K562 (cell line): ENCODE data around the gene PEX6. TPM values are rescaled to one million over a fixed set of nuclear protein-coding genes. Genes with fewer than 3 reads are reported as not detected.

Source experiments
- ATAC-seq: fragments of 200-7000 bp; cut with Tn5 transposase; 3 replicates; pipeline ENCODE4 v1.9.1; 2020; ENCODE audit warnings: moderate library complexity
- BruUV-seq: library from RNA; stranded (reverse); fragments of 400-500 nt; replicated peaks from 2 replicates; lab custom pipeline; 2021; lab: Mats Ljungman, UMichigan
- CTCF ChIA-PET: fragments of 300-600 bp; formaldehyde crosslinking; extraction: SDS; loops from one replicate; lab custom pipeline; 2021; ENCODE audit warnings: low intra/inter-chr PET ratio; lab: Yijun Ruan, JAX
- POLR2A ChIA-PET: fragments of 300-600, 350-650 bp; sonication (Branson Sonifier 250); formaldehyde crosslinking; extraction: SDS; loops from one replicate; lab custom pipeline; 2021; ENCODE audit warnings: antibody characterized with exemption, inconsistent platforms; lab: Yijun Ruan, JAX
- DNase-seq, 4 experiments: peaks; one replicate each; pipeline versions ENCODE4 v3.0.0 to v3.0.0-alpha.2; 2011 to 2018; ENCODE audit warnings: low spot score in 3 of 4, mixed read lengths in 3 of 4; ENCODE audit errors: extremely low read depth in 1 of 4
- FAIRE-seq: peaks from 2 replicates; lab custom pipeline; 2011; peaks lifted over from hg19 to GRCh38; lab: Jason Lieb, UNC
- H2AFZ ChIP-seq: 2 replicates; pipeline ENCODE4 v1.6.0; 2011; ENCODE audit warnings: low read depth, low read length, control low read depth, inconsistent platforms
- H3K27ac ChIP-seq: fragments of 200-600 bp; 3 replicates; pipeline ENCODE4 v1.8.0; 2011; ENCODE audit warnings: low read depth, mild to moderate bottlenecking, control low read depth, inconsistent platforms, low read length, moderate library complexity, mixed read lengths; ENCODE audit errors: extremely low read depth
- H3K27me3 ChIP-seq, 2 experiments: fragments of 300-600 bp in 1 of 2; 2 replicates in 1 of 2; 3 replicates in 1 of 2; pipeline versions ENCODE4 v1.6.0 to v1.8.0; 2011; ENCODE audit warnings: inconsistent platforms in 2 of 2, low read length in 2 of 2, mild to moderate bottlenecking in 1 of 2, mixed read lengths in 1 of 2, moderate library complexity in 1 of 2; ENCODE audit not compliant: control insufficient read depth in 2 of 2, insufficient read depth in 2 of 2
- H3K36me3 ChIP-seq: fragments of 300-600 bp; 3 replicates; pipeline ENCODE4 v1.8.0; 2011; ENCODE audit warnings: mild to moderate bottlenecking, low read length, inconsistent platforms; ENCODE audit not compliant: control insufficient read depth, insufficient read depth
- H3K4me1 ChIP-seq, 2 experiments: fragments of 200-600 bp in 1 of 2; replicated peaks in 1 of 2; 2 replicates in 1 of 2; 3 replicates in 1 of 2; pipeline versions ENCODE4 v1.5.1 to v1.8.0; 2011; ENCODE audit warnings: inconsistent platforms in 2 of 2, low read length in 2 of 2, mild to moderate bottlenecking in 1 of 2, mixed read lengths in 1 of 2, moderate library complexity in 1 of 2; ENCODE audit not compliant: control insufficient read depth in 2 of 2, insufficient read depth in 2 of 2
- H3K4me2 ChIP-seq: 2 replicates; pipeline ENCODE4 v1.6.1; 2011; ENCODE audit warnings: low read length, control low read depth, inconsistent platforms, mixed read lengths; ENCODE audit not compliant: insufficient read depth
- H3K4me3 ChIP-seq: fragments of 200-600 bp; sonication (generic), shearing (Covaris generic); 2 replicates; pipeline ENCODE4 v1.5.1; 2016; ENCODE audit warnings: control low read depth, inconsistent platforms
- H3K79me2 ChIP-seq: fragments of 200-600 bp; 3 replicates; pipeline ENCODE4 v1.8.0; 2011; ENCODE audit warnings: low read length, inconsistent platforms; ENCODE audit not compliant: control insufficient read depth, insufficient read depth
- H3K9ac ChIP-seq, 2 experiments: 2 replicates each; pipeline versions ENCODE4 v1.6.0 to v1.6.1; 2011; ENCODE audit warnings: low read depth in 2 of 2, low read length in 2 of 2, control low read depth in 1 of 2, inconsistent platforms in 1 of 2, mild to moderate bottlenecking in 1 of 2, mixed read lengths in 1 of 2; ENCODE audit not compliant: insufficient read depth in 1 of 2
- H3K9me1 ChIP-seq: one replicate; pipeline ENCODE4 v1.6.0; 2011; ENCODE audit warnings: inconsistent platforms, mild to moderate bottlenecking, low read length, moderate library complexity; ENCODE audit not compliant: control insufficient read depth, insufficient read depth
- H3K9me3 ChIP-seq: replicated peaks from 2 replicates; pipeline ENCODE4 v1.5.1; 2011; ENCODE audit warnings: low read depth, low read length, inconsistent platforms; ENCODE audit not compliant: control insufficient read depth, insufficient read depth
- H4K20me1 ChIP-seq: replicated peaks from 2 replicates; pipeline ENCODE4 v1.6.1; 2011; ENCODE audit warnings: low read length, inconsistent platforms, mixed read lengths; ENCODE audit not compliant: control insufficient read depth, insufficient read depth
- GATAD2B ChIP-seq: fragments of 450-650 bp; IDR thresholded peaks from 2 replicates; pipeline ENCODE4 v1.6.1; 2017; ENCODE audit warnings: mild to moderate bottlenecking, borderline replicate concordance
- MBD2 ChIP-seq: sonication (generic); IDR thresholded peaks from 2 replicates; pipeline ENCODE4 v1.6.1; 2016; ENCODE audit warnings: low read depth, borderline replicate concordance
- NFE2L1 ChIP-seq: fragments of 450-650 bp; IDR thresholded peaks from 2 replicates; pipeline ENCODE4 v1.6.1; 2016; ENCODE audit warnings: missing genetic modification characterization, low read depth, mild to moderate bottlenecking, missing compliant biosample characterization, moderate library complexity, borderline replicate concordance
- POLR2B ChIP-seq: fragments of 450-650 bp; IDR thresholded peaks from 2 replicates; pipeline ENCODE4 v1.6.1; 2018; ENCODE audit warnings: low read depth; ENCODE audit not compliant: partially characterized antibody
- whole genome bisulfite sequencing: fragments of 100-300 bp; shearing (Covaris generic); methylation state at CpG from one replicate; pipeline ENCODE4 v1.1.6; 2016; ENCODE audit warnings: low coverage, mixed read lengths; ENCODE audit not compliant: insufficient coverage; ENCODE audit errors: missing lambda C conversion rate; 5-methylcytosine and 5-hydroxymethylcytosine counted together
- in situ Hi-C: fragments of 300-500 bp; cut with MboI; formaldehyde crosslinking; loops from 4 replicates; pipeline ENCODE4 v1.15.0; 2018; ENCODE audit warnings: inconsistent platforms, mixed read lengths
- intact Hi-C: fragments of 100-400 bp; cut with micrococcal nuclease; formaldehyde crosslinking; loops from 2 replicates; pipeline ENCODE4 v1.14.2; 2022
- polyA plus RNA-seq, 8 experiments: library from polyadenylated mRNA; depleted of rRNA in 4 of 8; stranded (reverse) in 5 of 8; unstranded in 3 of 8; fragments of >200 nt; fragmentation: Nextera tagmentation in 2 of 8; fragmentation: Illumina TruSeq in 1 of 8; extraction: Ambion mirVana in 2 of 8; extraction: Trizol in 1 of 8; gene quantifications; 2 replicates each; pipeline versions ENCODE4 v1.2.1 to v1.2.3, GENCODE V29; 2011 to 2014; ENCODE audit warnings: inconsistent platforms in 1 of 8, missing spikeins in 1 of 8
- total RNA-seq, 7 experiments: library from RNA; depleted of rRNA in 6 of 7; stranded (reverse); fragments of >200 nt in 6 of 7; fragmentation: Illumina TruSeq in 2 of 7; extraction: Trizol in 2 of 7; gene quantifications; 2 replicates each; pipeline versions ENCODE4 v1.2.1 to v1.2.3, GENCODE V29; 2011 to 2021; ENCODE audit warnings: low replicate concordance in 1 of 7

PEX6 gene
- total and polyA plus RNA-seq, 9 of the 15 experiments (the other 6 are each of a cell fraction or from before 2014, with no cell fraction given): 0.17 to 20.8 (median 6.9) TPM

- no peak for FAIRE-seq
- no peak for DNase-seq
- Histone ChIP-seq H3K9me3 (no peaks in the 10 kb centered on the region), H3K27ac (no peak overlapping the region), H3K4me2 (no peak overlapping the region), H3K4me1 (peaks cover 30 to 38% of the 10 kb centered on the region in 2 experiments), H3K4me3 (no peak overlapping the region), H3K9me1 (no peaks in the 10 kb centered on the region)
- no peak for ATAC-seq
- CTCF ChIA-PET: no interaction called here
- in situ Hi-C loops: no loop called here
- TF ChIP-seq POLR2B: peak; percentile 2
- no peak for TF ChIP-seq NFE2L1
- TF ChIP-seq, all 486 proteins: peak for 1
- Histone ChIP-seq H3K79me2 (peaks cover 40% of the 10 kb centered on the region), H3K9ac (no peak overlapping the region), H3K36me3 (peaks cover 49% of the 10 kb centered on the region), H4K20me1 (peaks cover 5% of the 10 kb centered on the region; the same call in 1 of the 2 replicates), H3K27me3 (no peaks in the 10 kb centered on the region), H2AFZ (no peak overlapping the region)
- POLR2A ChIA-PET: interaction anchor here (0.6 to 3.4 kb wide), 8 partner anchors 9 to 864 kb away, joined by 3 to 22 read pairs (median 3); partner anchors contain the start of gene PPP2R5D
- intact Hi-C loops: no loop called here
- WGBS: 84% methylated on average over 3 of the region's 3 CpGs
- no TSS peak for BruUV-seq
Observed at GRCh38 chr6:42973926-42974325, 5.1 kb downstream of the PEX6 start.

GRCh38 chr6:42971746-42972327 lies 7.1 kb downstream of the PEX6 start:
- CTCF ChIA-PET: no interaction called here

More at GRCh38 chr6:42971746-42972327, 7.1 kb downstream of the PEX6 start:
- H3K9ac ChIP-seq: peak overlapping the region; percentile 10 to 33; a peak in 2 of 4 replicates
- 0 out of 2 replicates have a peak, but pooled peaks have one; percentile 16 for TF ChIP-seq MBD2
- no peak for TF ChIP-seq GATAD2B
- no peaks in the 10 kb centered on the region for H4K20me1 ChIP-seq
- peak overlapping the region; percentile 74 for H3K27ac ChIP-seq
- POLR2A ChIA-PET: interaction anchor here (0.6 to 1.2 kb wide), 12 partner anchors 8 to 125 kb away, joined by 3 to 6 read pairs (median 3); partner anchors contain the start of genes CUL7 and PPP2R5D
- no TSS peak for BruUV-seq
- H2AFZ ChIP-seq: peak overlapping the region; percentile 52
- DNase-seq (no peak), FAIRE-seq (no peak), ATAC-seq (no peak)
- in situ Hi-C loops: no loop called here
- peaks cover 55% of the 10 kb centered on the region for H3K36me3 ChIP-seq
- no peaks in the 10 kb centered on the region for H3K27me3 ChIP-seq
- 51% methylated on average over 3 of the region's 3 CpGs for WGBS
- H3K4me1 ChIP-seq: peaks cover 14 to 36% of the 10 kb centered on the region in 2 experiments
- no peak overlapping the region for H3K4me3 ChIP-seq
- intact Hi-C loops: no loop called here
- no peaks in the 10 kb centered on the region for H3K9me3 ChIP-seq
- no peaks in the 10 kb centered on the region for H3K9me1 ChIP-seq
- H3K79me2 ChIP-seq: peaks cover 19% of the 10 kb centered on the region
- no peak overlapping the region for H3K4me2 ChIP-seq
